ENCODE measurements around the gene ARID1B. TPM values are rescaled to one million over a fixed set of nuclear protein-coding genes. Genes with fewer than 3 reads are reported as not detected.

Gene ARID1B
- total RNA-seq, 1 donor from 2014 or later: 78.1 TPM

DNA sequence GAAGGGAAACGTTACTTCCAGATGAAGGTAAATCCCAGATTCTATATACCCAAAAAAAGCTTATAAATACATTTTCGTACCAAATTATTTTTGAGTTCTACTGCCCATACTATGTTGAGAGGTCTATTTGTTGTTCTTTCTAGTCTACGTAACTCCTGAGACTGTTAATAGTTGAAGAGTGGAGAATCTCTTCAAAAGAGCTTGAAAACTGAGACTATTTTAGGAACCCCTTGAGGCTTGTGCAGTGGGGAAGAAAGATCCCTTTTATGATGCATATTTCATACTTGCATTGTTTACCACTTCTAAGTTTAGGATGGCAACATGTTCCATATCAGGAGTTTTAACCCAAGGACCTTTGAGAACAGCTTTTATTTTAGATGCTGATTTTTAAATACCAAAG is 301.1 kb downstream of the ARID1B start:
- peaks cover 31% of the 10 kb centered on the region for H3K4me1 Mint-ChIP-seq (ENCODE audit: unreplicated experiment)
- no peak for DNase-seq (ENCODE audit: extremely low spot score, unreplicated experiment)
- H3K36me3 Mint-ChIP-seq (ENCODE audit: unreplicated experiment): peaks cover 7% of the 10 kb centered on the region
- H3K9me3 Mint-ChIP-seq (ENCODE audit: unreplicated experiment): no peaks in the 10 kb centered on the region
- H3K27me3 Mint-ChIP-seq (ENCODE audit: unreplicated experiment): no peaks in the 10 kb centered on the region
- H3K4me3 Mint-ChIP-seq (ENCODE audit: unreplicated experiment): no peak overlapping the region
- H3K27ac Mint-ChIP-seq (ENCODE audit: unreplicated experiment): no peak overlapping the region
- TF ChIP-seq CTCF (IDR thresholded peaks at IDR 0.05): no peak

GRCh38 chr6:157079277-157079676 is 302.1 kb downstream of the ARID1B start:
- Mint-ChIP-seq H3K4me1 (ENCODE audit: unreplicated experiment) (peaks cover 31% of the 10 kb centered on the region), H3K4me3 (ENCODE audit: unreplicated experiment) (no peak overlapping the region)
- no peak for DNase-seq (ENCODE audit: extremely low spot score, unreplicated experiment)

GRCh38 chr6:157079771-157080170 is 302.6 kb downstream of the ARID1B start:
- H3K4me1 Mint-ChIP-seq (ENCODE audit: unreplicated experiment): peaks cover 31% of the 10 kb centered on the region
- TF ChIP-seq CTCF (IDR thresholded peaks at IDR 0.05): no peak
- no peak for DNase-seq (ENCODE audit: extremely low spot score, unreplicated experiment)
- peaks cover 7% of the 10 kb centered on the region for H3K36me3 Mint-ChIP-seq (ENCODE audit: unreplicated experiment)
- H3K27me3 Mint-ChIP-seq (ENCODE audit: unreplicated experiment): no peaks in the 10 kb centered on the region
- no peak overlapping the region for H3K27ac Mint-ChIP-seq (ENCODE audit: unreplicated experiment)
- no peaks in the 10 kb centered on the region for H3K9me3 Mint-ChIP-seq (ENCODE audit: unreplicated experiment)
- no peak overlapping the region for H3K4me3 Mint-ChIP-seq (ENCODE audit: unreplicated experiment)

More at GRCh38 chr6:157079277-157079676, 302.1 kb downstream of the ARID1B start:
- no peaks in the 10 kb centered on the region for H3K27me3 Mint-ChIP-seq (ENCODE audit: unreplicated experiment)
- peaks cover 7% of the 10 kb centered on the region for H3K36me3 Mint-ChIP-seq (ENCODE audit: unreplicated experiment)
- H3K27ac Mint-ChIP-seq (ENCODE audit: unreplicated experiment): no peak overlapping the region
- no peaks in the 10 kb centered on the region for H3K9me3 Mint-ChIP-seq (ENCODE audit: unreplicated experiment)
- no peak for TF ChIP-seq CTCF (IDR thresholded peaks at IDR 0.05)

DNA sequence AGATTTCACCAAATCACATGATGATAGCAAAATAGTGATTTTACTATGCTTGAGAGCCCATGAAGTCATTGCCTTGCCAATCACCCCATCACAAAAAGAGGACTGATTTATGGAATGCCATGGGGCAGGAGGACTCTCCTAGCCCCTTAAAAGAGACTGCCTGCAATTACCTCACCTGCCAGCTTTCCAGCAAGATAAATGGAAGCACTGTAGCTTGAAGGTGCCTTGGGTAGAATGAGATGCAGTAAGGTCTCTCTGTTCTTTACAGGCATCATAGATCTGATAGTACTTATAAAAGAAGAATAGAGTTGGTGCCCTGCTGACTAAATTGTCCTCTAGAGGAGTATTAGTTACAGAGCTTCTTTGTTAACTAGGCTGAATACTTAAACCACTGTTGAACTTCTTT is 303.8 kb downstream of the ARID1B start:
- no peak for DNase-seq (ENCODE audit: extremely low spot score, unreplicated experiment)
- H3K36me3 Mint-ChIP-seq (ENCODE audit: unreplicated experiment): peaks cover 13% of the 10 kb centered on the region
- no peak overlapping the region for H3K27ac Mint-ChIP-seq (ENCODE audit: unreplicated experiment)
- no peak for TF ChIP-seq CTCF (IDR thresholded peaks at IDR 0.05)
- no peaks in the 10 kb centered on the region for H3K27me3 Mint-ChIP-seq (ENCODE audit: unreplicated experiment)
- peaks cover 24% of the 10 kb centered on the region for H3K4me1 Mint-ChIP-seq (ENCODE audit: unreplicated experiment)
- H3K4me3 Mint-ChIP-seq (ENCODE audit: unreplicated experiment): no peak overlapping the region
- no peaks in the 10 kb centered on the region for H3K9me3 Mint-ChIP-seq (ENCODE audit: unreplicated experiment)

DNA sequence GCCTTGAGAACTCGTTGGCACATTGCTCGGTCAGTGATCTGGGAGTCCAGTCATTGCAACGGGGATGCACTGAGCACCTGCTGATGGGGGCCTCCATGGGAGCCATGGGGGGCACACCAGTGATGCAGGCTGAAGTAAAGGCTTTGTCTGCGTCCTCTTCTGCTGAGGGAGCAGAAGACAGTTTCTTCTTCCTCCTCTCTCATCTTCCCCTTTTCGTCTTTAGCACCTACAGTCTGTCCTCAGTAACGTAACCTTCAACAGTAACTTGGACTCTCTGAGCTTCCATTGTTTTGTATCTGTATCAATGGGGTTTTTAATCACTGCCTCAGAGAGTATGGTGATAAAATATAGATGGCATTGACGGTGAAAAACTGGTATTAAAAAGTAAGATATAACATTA is 306.2 kb downstream of the ARID1B start:
- TF ChIP-seq CTCF (IDR thresholded peaks at IDR 0.05): no peak
- Mint-ChIP-seq H3K27me3 (ENCODE audit: unreplicated experiment) (no peaks in the 10 kb centered on the region), H3K4me3 (ENCODE audit: unreplicated experiment) (no peak overlapping the region), H3K4me1 (ENCODE audit: unreplicated experiment) (peaks cover 8% of the 10 kb centered on the region), H3K36me3 (ENCODE audit: unreplicated experiment) (peaks cover 9% of the 10 kb centered on the region), H3K27ac (ENCODE audit: unreplicated experiment) (no peak overlapping the region), H3K9me3 (ENCODE audit: unreplicated experiment) (no peaks in the 10 kb centered on the region)
- no peak for DNase-seq (ENCODE audit: extremely low spot score, unreplicated experiment)

Data from osteocyte (in vitro differentiated cells).